Activated CD8-positive, alpha-beta T cell treated with anti-CD3 and anti-CD28 coated beads for 36 hours (primary cell): ENCODE data around the gene KIF24. TPM values are rescaled to one million over a fixed set of nuclear protein-coding genes. Genes with fewer than 3 reads are reported as not detected.
"Not testable (repeated sequence)": the region's sequence is repeated elsewhere in the genome, so short reads cannot be mapped to it uniquely, and the experiment has no call there.

Source experiments
- ATAC-seq: fragments of 200-7000 bp; cut with Tn5 transposase; one replicate; pipeline ENCODE4 v1.10.0; 2021; ENCODE audit warnings: mild to moderate bottlenecking, moderate library complexity
- CTCF ChIA-PET: fragments of 350-600 bp; sonication (Branson Sonifier 250); formaldehyde crosslinking; loops from one replicate; lab custom pipeline; 2021; ENCODE audit warnings: antibody characterized with exemption; lab: Charles Lee
- POLR2A ChIA-PET: fragments of 350-600 bp; sonication (Branson Sonifier 250); formaldehyde crosslinking; loops from one replicate; lab custom pipeline; 2021; ENCODE audit warnings: antibody characterized with exemption; lab: Charles Lee
- DNase-seq: peaks from one replicate; pipeline ENCODE4 v3.0.0-alpha.2; 2020
- H3K27ac Mint-ChIP-seq: one replicate; pipeline ENCODE4 v1.8.0; 2021; ENCODE audit warnings: mild to moderate bottlenecking, mixed read lengths
- H3K27me3 Mint-ChIP-seq: one replicate; pipeline ENCODE4 v1.8.0; 2021; ENCODE audit warnings: mixed read lengths
- H3K36me3 Mint-ChIP-seq: one replicate; pipeline ENCODE4 v1.8.0; 2021; ENCODE audit warnings: low read depth, mixed read lengths
- H3K4me1 Mint-ChIP-seq: one replicate; pipeline ENCODE4 v1.8.0; 2021; ENCODE audit warnings: low read depth, mixed read lengths
- H3K4me3 Mint-ChIP-seq: one replicate; pipeline ENCODE4 v1.8.0; 2021; ENCODE audit warnings: mild to moderate bottlenecking, moderate library complexity, mixed read lengths
- H3K9me3 Mint-ChIP-seq: one replicate; pipeline ENCODE4 v1.8.0; 2021; ENCODE audit warnings: mixed read lengths
- intact Hi-C: fragments of 100-400 bp; cut with micrococcal nuclease; formaldehyde crosslinking; loops from one replicate; pipeline ENCODE4 v1.10.0; 2022
- total RNA-seq, 2 experiments: library from RNA; stranded (reverse); gene quantifications; one replicate each; pipeline ENCODE4 v1.2.3, GENCODE V29; 2021
- TF ChIP-seq, protein P1 (sequence below): fragments of 200-600 bp; IDR thresholded peaks from one replicate; pipeline ENCODE4 v1.8.0; 2022; ENCODE audit warnings: antibody characterized with exemption, mild to moderate bottlenecking

KIF24 gene
- total RNA-seq, 2 experiments from 2014 or later, result 5.8 to 5.9 TPM

DNA sequence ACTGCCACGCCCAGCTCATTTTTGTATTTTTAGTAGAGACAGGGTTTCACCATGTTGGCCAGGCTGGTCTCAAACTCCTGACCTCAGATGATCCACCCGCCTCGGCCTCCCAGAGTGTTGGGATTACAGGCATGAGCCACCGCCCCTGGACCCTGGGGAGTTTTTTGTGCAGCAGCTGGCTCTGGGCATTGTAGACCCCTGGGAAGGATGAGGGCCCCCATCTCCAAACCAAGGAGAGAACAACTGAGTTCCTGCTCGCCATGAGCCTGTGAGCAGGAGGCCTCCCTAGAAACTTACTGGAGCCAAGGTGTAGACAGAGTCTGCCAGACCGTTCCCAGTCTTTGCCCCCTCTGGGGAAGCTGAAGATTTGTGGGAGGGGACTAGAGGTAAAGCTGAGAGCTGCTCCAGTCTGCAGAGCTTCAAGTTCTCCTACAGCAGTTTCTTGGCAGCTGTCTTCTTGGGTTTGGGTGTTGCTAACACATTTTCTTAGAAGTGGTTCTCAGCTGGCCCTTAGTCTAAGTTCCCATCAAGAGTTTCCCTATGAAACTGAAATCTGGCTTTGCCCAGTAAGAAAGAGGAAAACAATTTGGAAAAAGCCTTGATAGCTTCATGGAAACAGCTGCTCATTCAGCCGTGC lies 12.7 kb upstream of the KIF24 start:
- Mint-ChIP-seq H3K27ac (no peak overlapping the region), H3K4me1 (no peaks in the 10 kb centered on the region), H3K36me3 (peaks cover 24% of the 10 kb centered on the region), H3K27me3 (no peaks in the 10 kb centered on the region), H3K9me3 (no peaks in the 10 kb centered on the region), H3K4me3 (no peak overlapping the region)
- TF ChIP-seq, protein P1, sequence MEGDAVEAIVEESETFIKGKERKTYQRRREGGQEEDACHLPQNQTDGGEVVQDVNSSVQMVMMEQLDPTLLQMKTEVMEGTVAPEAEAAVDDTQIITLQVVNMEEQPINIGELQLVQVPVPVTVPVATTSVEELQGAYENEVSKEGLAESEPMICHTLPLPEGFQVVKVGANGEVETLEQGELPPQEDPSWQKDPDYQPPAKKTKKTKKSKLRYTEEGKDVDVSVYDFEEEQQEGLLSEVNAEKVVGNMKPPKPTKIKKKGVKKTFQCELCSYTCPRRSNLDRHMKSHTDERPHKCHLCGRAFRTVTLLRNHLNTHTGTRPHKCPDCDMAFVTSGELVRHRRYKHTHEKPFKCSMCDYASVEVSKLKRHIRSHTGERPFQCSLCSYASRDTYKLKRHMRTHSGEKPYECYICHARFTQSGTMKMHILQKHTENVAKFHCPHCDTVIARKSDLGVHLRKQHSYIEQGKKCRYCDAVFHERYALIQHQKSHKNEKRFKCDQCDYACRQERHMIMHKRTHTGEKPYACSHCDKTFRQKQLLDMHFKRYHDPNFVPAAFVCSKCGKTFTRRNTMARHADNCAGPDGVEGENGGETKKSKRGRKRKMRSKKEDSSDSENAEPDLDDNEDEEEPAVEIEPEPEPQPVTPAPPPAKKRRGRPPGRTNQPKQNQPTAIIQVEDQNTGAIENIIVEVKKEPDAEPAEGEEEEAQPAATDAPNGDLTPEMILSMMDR, result no peak
- intact Hi-C loops, result no loop called here
- POLR2A ChIA-PET, result no interaction called here
- CTCF ChIA-PET, result interaction anchor here (0.6 to 1.8 kb wide), 4 partner anchors 9 to 89 kb away, joined by 3 to 7 read pairs (median 6); no protein-coding TSS in a partner anchor
- ATAC-seq (no peak), DNase-seq (no peak)

DNA sequence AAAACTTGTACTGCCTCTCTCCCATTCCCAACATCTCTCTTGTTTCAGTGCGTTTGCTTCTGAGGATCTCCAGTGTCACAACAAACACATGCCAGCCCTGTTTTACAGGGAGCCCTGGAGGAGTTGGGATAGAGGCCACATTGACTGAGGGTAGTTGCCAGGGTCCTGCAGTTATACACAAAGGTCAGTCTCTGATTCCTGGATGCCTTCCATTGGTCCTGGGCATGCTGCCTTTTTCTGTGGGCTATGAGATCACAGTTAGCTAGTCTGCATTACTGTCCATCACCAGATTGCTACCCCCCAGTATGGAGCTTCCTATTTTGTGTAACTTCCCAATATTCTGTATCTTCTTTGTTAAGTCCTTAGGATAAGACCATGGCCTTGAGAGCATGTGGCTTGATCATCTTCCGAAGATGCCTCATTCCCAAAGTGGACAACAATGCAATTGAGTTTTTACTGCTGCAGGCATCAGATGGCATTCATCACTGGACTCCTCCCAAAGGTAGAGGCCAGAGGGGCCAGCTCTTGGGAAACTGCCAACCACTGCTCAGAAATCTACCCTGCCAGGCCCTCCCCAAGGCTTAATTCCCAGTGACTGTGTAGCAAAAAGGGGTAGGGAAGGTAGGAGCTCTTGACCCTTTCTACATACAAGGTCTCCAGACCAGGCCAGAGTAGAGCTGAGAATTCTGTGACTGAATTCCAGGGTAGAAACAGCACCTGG lies 9.8 kb upstream of the KIF24 start:
- POLR2A ChIA-PET, result no interaction called here

DNA sequence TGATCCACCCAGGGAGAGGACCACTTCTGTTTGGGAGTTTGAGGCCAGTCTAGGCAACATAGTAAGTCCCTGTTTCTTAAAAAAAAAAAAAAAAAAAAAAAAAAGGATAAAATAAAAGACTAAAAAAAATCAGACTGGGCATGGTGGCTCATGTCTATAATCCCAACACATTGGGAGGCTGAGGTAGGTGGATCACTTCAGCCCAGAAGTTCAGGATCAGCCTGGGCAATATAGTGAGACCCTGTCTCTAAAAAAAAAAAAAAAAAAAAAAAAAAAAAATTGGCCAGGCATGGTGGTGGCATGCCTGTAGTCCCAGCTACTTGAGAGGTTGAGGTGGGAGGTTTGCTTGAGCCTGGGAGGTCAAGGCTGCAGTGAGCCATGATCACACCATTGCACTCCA lies 9.0 kb upstream of the KIF24 start:
- CTCF ChIA-PET, result interaction anchor here (0.8 to 1.0 kb wide), 3 partner anchors 34 to 116 kb away, joined by 3 to 4 read pairs (median 3); no protein-coding TSS in a partner anchor
- POLR2A ChIA-PET, H3K4me3 Mint-ChIP-seq, H3K27me3 Mint-ChIP-seq, DNase-seq, H3K27ac Mint-ChIP-seq, H3K9me3 Mint-ChIP-seq, ATAC-seq, intact Hi-C loops: not testable (repeated sequence)
- Mint-ChIP-seq H3K4me1 (peaks cover 11% of the 10 kb centered on the region), H3K36me3 (peaks cover 18% of the 10 kb centered on the region)

More for the DNA sequence above, 9.8 kb upstream of the KIF24 start:
- no peak overlapping the region for H3K4me3 Mint-ChIP-seq
- CTCF ChIA-PET, result interaction anchor here (0.8 to 1.0 kb wide), 2 partner anchors 30 to 113 kb away, joined by 3 read pairs; no protein-coding TSS in a partner anchor
- H3K4me1 Mint-ChIP-seq, result peaks cover 10% of the 10 kb centered on the region
- H3K27me3 Mint-ChIP-seq, result no peaks in the 10 kb centered on the region
- DNase-seq (no peak), ATAC-seq (no peak)
- TF ChIP-seq, protein P1, result no peak
- H3K9me3 Mint-ChIP-seq, result no peaks in the 10 kb centered on the region
- intact Hi-C loops, result no loop called here
- peaks cover 24% of the 10 kb centered on the region for H3K36me3 Mint-ChIP-seq
- no peak overlapping the region for H3K27ac Mint-ChIP-seq

DNA sequence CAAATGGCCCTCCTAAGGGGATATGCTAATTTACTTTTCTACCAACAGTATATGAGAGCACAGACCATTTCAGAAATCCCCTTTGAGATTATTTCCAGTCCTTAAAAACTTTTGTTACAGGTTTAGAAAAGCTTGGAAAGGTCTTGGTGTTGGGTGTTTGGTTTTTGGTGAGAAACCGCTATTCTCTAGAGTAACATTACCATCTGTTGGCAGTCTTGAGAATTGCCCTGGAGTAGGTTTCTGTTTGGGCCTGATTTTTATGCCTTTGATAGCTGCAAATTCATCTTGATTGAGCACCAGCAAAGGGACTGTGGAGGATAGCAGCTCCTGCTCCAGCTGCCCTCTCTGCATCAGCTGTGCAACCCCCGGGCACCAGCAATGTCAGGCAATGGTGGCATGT lies 8.3 kb upstream of the KIF24 start:
- CTCF ChIA-PET, result interaction anchor here (0.8 to 1.0 kb wide), 2 partner anchors 35 to 116 kb away, joined by 3 to 4 read pairs; no protein-coding TSS in a partner anchor
- H3K27me3 Mint-ChIP-seq, result no peaks in the 10 kb centered on the region
- POLR2A ChIA-PET, result no interaction called here

DNA sequence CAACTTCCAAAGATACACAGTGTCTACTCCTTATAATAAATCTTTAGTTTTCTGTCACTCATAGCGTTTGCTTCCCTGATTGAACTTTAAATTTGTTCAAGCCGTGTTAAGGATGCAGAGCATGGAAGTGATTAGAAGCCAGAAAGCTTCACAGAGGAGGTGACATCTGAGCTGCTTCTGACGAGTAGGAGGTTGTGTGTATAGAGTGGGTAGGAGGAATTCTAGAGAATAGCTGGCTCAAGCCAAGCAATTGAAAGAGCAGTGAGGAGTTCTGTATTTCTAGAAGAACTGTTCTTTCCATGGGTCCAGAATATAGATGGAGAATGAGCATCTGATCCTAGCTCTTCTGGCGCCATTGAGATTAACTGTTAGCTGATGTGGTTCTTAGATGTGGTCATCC lies 6.3 kb upstream of the KIF24 start:
- no peak for DNase-seq
- ChIA-PET CTCF (interaction anchor here (1.0 to 6.5 kb wide), 4 partner anchors 41 to 165 kb away, joined by 3 to 117 read pairs (median 4); partner anchors contain the start of gene MYORG), POLR2A (interaction anchor here (1.0 to 2.0 kb wide), 2 partner anchors 12 to 41 kb away, joined by 3 to 6 read pairs; partner anchors contain the start of gene MYORG)
- H3K4me3 Mint-ChIP-seq, result no peak overlapping the region
- no peaks in the 10 kb centered on the region for H3K9me3 Mint-ChIP-seq
- no peaks in the 10 kb centered on the region for H3K27me3 Mint-ChIP-seq
- H3K36me3 Mint-ChIP-seq, result peaks cover 12% of the 10 kb centered on the region
- H3K27ac Mint-ChIP-seq, result no peak overlapping the region
- H3K4me1 Mint-ChIP-seq, result peaks cover 25% of the 10 kb centered on the region
- ATAC-seq, result no peak
- TF ChIP-seq, protein P1, result no peak
- intact Hi-C loops, result no loop called here

More for the DNA sequence above, 8.3 kb upstream of the KIF24 start:
- ATAC-seq (no peak), DNase-seq (no peak)
- no peak overlapping the region for H3K4me3 Mint-ChIP-seq
- H3K9me3 Mint-ChIP-seq, result no peaks in the 10 kb centered on the region
- intact Hi-C loops, result no loop called here
- peaks cover 18% of the 10 kb centered on the region for H3K36me3 Mint-ChIP-seq
- peaks cover 13% of the 10 kb centered on the region for H3K4me1 Mint-ChIP-seq
- H3K27ac Mint-ChIP-seq, result no peak overlapping the region
- TF ChIP-seq, protein P1, result no peak
